ENCODE data around the gene CRABP1.

Gene CRABP1

DNA sequence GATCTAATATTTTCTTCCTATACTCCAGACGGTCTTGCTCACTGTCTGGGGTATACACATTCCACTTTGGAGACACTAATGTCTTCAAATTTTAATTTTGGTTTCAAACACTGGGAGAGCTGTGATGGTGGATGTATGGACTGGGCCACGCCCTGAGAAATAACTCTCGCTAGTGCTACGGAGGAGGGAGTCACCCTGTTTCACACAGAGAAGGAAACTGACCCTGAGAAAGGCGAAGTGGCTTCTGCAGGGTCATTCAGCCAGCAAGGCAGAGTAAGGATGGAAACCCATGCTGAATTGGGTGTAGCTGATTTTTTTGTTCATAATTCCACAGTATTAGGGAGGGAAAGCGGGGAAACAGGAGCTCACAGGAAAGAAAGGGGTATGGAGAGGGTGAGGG is 32.2 kb upstream of the CRABP1 start:
- Histone ChIP-seq H3K27me3 (replicated peaks) (no peaks in the 10 kb centered on the region), H3K4me3 (ENCODE audit: low read depth, low read length) (no peak overlapping the region), H3K27ac (no peak overlapping the region), H3K36me3 (replicated peaks) (no peaks in the 10 kb centered on the region)
- in situ Hi-C loops (cut with HindIII; ENCODE audit: low pct_ligation_motif_present, low sequenced_read_pairs): no loop called here
- DNase-seq: no peak
- TF ChIP-seq, protein P1, sequence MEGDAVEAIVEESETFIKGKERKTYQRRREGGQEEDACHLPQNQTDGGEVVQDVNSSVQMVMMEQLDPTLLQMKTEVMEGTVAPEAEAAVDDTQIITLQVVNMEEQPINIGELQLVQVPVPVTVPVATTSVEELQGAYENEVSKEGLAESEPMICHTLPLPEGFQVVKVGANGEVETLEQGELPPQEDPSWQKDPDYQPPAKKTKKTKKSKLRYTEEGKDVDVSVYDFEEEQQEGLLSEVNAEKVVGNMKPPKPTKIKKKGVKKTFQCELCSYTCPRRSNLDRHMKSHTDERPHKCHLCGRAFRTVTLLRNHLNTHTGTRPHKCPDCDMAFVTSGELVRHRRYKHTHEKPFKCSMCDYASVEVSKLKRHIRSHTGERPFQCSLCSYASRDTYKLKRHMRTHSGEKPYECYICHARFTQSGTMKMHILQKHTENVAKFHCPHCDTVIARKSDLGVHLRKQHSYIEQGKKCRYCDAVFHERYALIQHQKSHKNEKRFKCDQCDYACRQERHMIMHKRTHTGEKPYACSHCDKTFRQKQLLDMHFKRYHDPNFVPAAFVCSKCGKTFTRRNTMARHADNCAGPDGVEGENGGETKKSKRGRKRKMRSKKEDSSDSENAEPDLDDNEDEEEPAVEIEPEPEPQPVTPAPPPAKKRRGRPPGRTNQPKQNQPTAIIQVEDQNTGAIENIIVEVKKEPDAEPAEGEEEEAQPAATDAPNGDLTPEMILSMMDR (IDR thresholded peaks at IDR 0.05; ENCODE audit: low read depth, low read length, missing control alignments): no peak

- Histone ChIP-seq H3K27ac (no peak overlapping the region), H3K36me3 (replicated peaks) (no peaks in the 10 kb centered on the region), H3K4me3 (ENCODE audit: low read depth, low read length) (no peak overlapping the region), H3K27me3 (replicated peaks) (no peaks in the 10 kb centered on the region)
- TF ChIP-seq, protein P1 (IDR thresholded peaks at IDR 0.05; ENCODE audit: low read depth, low read length, missing control alignments): peak; percentile 97
- in situ Hi-C loops (cut with HindIII; ENCODE audit: low pct_ligation_motif_present, low sequenced_read_pairs): no loop called here
- DNase-seq: peak; percentile 62
These were observed 31.6 kb upstream of the CRABP1 start for GRCh38 chr15:78308422-78309032.

- Histone ChIP-seq H3K27me3 (replicated peaks) (no peaks in the 10 kb centered on the region), H3K4me3 (ENCODE audit: low read depth, low read length) (no peak overlapping the region)
- in situ Hi-C loops (cut with HindIII; ENCODE audit: low pct_ligation_motif_present, low sequenced_read_pairs): no loop called here
These were observed 28.9 kb upstream of the CRABP1 start for GRCh38 chr15:78311292-78311691.

GRCh38 chr15:78312536-78312935 is 27.6 kb upstream of the CRABP1 start:
- H3K36me3 ChIP-seq (replicated peaks): no peaks in the 10 kb centered on the region
- H3K27me3 ChIP-seq (replicated peaks): no peaks in the 10 kb centered on the region
- no peak overlapping the region for H3K27ac ChIP-seq
- TF ChIP-seq, protein P1 (IDR thresholded peaks at IDR 0.05; ENCODE audit: low read depth, low read length, missing control alignments): no peak
- in situ Hi-C loops (cut with HindIII; ENCODE audit: low pct_ligation_motif_present, low sequenced_read_pairs): no loop called here
- no peak for DNase-seq
- no peak overlapping the region for H3K4me3 ChIP-seq (ENCODE audit: low read depth, low read length)

More at GRCh38 chr15:78311292-78311691, 28.9 kb upstream of the CRABP1 start:
- TF ChIP-seq, protein P1 (IDR thresholded peaks at IDR 0.05; ENCODE audit: low read depth, low read length, missing control alignments): no peak
- no peaks in the 10 kb centered on the region for H3K36me3 ChIP-seq (replicated peaks)
- H3K27ac ChIP-seq: no peak overlapping the region
- DNase-seq: no peak

DNA sequence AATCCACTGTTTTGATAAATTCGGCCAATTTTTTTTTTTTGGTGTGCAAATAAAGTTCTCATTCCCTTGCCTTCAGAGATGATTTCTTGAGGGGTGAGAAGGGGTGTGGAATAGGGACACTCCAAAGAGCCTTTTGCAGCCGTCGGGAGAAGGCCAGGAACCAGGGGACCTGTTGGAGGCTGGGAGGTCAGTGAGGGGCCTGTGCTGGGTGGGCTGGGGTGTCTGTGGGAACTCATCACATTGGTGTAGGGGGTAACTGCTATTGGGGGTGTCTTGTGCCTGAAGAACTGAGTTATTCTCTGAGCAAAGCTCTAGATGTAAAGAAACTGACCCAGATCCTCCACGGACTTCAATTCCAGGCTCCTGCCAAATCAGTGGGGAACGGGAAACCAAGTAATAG is 27.2 kb upstream of the CRABP1 start:
- Histone ChIP-seq H3K4me3 (ENCODE audit: low read depth, low read length) (no peak overlapping the region), H3K27me3 (replicated peaks) (no peaks in the 10 kb centered on the region), H3K27ac (no peak overlapping the region), H3K36me3 (replicated peaks) (no peaks in the 10 kb centered on the region)
- DNase-seq: no peak
- in situ Hi-C loops (cut with HindIII; ENCODE audit: low pct_ligation_motif_present, low sequenced_read_pairs): no loop called here
- TF ChIP-seq, protein P1 (IDR thresholded peaks at IDR 0.05; ENCODE audit: low read depth, low read length, missing control alignments): no peak

DNA sequence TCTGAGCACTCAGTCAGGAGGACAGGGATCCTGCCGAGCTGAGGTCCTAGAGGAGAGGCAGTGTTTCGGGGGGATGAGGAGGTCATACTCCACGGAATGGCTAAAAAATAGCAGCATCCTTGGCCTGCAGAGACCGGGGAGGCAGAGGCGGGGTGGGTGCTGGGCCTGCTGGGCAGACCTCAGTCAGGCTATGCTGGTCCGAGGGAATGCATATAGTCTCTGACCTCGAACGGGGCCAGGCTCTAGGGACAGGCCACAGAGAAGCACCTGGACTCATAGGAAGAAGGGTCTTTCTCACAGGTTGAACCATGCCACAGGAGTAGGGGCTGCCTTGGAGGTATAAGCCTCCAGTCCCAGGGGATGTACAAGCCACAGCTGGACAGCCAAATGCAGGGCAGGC is 26.8 kb upstream of the CRABP1 start:
- no peaks in the 10 kb centered on the region for H3K27me3 ChIP-seq (replicated peaks)
- no peak overlapping the region for H3K4me3 ChIP-seq (ENCODE audit: low read depth, low read length)
- no peak overlapping the region for H3K27ac ChIP-seq
- in situ Hi-C loops (cut with HindIII; ENCODE audit: low pct_ligation_motif_present, low sequenced_read_pairs): no loop called here
- H3K36me3 ChIP-seq (replicated peaks): no peaks in the 10 kb centered on the region
- TF ChIP-seq, protein P1 (IDR thresholded peaks at IDR 0.05; ENCODE audit: low read depth, low read length, missing control alignments): no peak
- DNase-seq: no peak
